HTERT RPE-1 (cell line): ENCODE measurements around the gene HS3ST3B1.

Source experiments
- in situ Hi-C: fragments of 300-500 bp; cut with MboI; formaldehyde crosslinking; loops from 4 replicates; pipeline ENCODE4 v1.14.3; 2020; ENCODE audit warnings: low sequenced_read_pairs

HS3ST3B1 gene

GRCh38 chr17:14320734-14321475 is 20.0 kb downstream of the HS3ST3B1 start:
- in situ Hi-C loops = no loop called here

- in situ Hi-C loops = no loop called here
Measured at GRCh38 chr17:14321476-14321949, 20.6 kb downstream of the HS3ST3B1 start.

- in situ Hi-C loops = no loop called here
Measured at GRCh38 chr17:14321980-14322776, 21.3 kb downstream of the HS3ST3B1 start.

GRCh38 chr17:14323522-14323981 is 22.7 kb downstream of the HS3ST3B1 start:
- in situ Hi-C loops = no loop called here

- in situ Hi-C loops = no loop called here
Measured at GRCh38 chr17:14325618-14326167, 24.8 kb downstream of the HS3ST3B1 start.

GRCh38 chr17:14329900-14330491 is 29.1 kb downstream of the HS3ST3B1 start:
- in situ Hi-C loops = no loop called here

DNA sequence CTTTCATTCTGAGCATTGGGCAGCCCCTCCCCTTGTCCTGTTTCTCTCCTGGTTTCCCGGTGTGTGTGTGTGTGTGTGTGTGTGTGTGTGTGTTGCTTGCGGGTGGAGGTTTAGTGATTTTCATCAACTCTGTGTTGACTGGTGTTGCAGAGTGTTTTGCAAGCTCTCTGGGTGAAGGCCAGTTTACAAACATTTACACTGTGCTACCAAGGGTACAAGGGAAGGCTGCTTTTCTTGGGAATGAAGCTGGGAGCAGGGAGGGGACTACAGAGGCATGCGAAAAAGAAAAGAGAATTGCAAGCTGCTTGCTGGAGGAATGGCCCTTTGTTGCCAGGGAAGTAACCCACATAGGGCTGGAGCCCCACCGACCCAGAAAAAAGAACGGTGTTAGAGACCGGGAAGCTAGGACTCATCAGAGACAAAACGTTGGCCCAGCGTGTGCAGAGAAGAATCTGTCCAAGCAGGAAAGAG is 29.6 kb downstream of the HS3ST3B1 start:
- in situ Hi-C loops = no loop called here

DNA sequence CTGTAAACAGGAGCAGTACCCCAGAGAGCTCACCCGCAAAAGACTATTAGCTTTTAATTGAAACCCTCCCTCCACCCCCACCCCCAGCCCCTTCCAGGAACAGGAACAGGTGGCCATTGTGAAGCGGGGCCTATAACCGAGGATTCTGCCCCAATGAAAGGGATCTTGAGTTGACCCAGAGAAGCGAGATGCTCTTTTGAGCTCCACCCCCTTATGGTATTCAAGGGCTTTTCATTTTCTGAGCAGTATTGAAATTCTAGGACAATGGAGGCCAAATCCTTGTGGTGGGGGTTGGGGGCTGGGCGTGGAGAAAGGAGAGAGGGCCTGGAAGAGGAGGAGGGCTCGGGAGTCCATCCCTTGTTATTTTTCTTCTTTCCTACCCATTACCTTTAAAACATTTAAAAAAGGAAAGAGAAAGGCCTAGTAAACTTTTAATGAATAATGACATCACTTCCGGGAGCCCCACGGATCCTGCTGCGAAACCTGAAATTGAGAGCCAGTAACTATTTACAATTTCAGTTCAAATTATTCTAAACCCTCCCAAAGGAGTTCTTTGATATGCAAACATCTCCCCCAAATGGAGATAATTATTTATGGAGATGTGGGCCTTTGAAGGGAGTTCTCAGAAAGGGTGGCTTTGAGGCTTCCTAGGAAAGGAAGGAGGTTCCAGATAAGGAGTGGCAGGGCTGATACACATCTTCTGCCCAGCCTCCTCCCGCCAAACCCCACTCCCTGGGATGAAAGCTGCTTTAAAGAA is 30.5 kb downstream of the HS3ST3B1 start:
- in situ Hi-C loops = no loop called here

DNA sequence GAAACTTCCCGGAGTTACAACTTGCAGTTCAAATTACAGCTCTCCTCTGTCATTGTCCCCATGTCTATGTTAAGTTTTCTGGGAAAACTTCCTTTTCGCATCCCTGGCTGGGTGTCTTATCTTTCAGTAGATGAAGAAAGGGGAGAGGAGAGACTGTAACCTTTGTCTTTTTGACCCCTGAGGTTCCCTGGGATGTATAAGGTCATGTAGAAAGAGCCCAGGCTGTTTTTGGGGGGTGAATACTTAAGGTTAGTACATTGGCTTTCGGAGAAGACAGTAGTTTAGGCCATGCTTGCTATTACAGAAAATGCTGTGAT is 31.1 kb downstream of the HS3ST3B1 start:
- in situ Hi-C loops = no loop called here

- in situ Hi-C loops = no loop called here
Measured at GRCh38 chr17:14332331-14332730, 31.4 kb downstream of the HS3ST3B1 start.

GRCh38 chr17:14333506-14333905 is 32.6 kb downstream of the HS3ST3B1 start:
- in situ Hi-C loops = no loop called here

DNA sequence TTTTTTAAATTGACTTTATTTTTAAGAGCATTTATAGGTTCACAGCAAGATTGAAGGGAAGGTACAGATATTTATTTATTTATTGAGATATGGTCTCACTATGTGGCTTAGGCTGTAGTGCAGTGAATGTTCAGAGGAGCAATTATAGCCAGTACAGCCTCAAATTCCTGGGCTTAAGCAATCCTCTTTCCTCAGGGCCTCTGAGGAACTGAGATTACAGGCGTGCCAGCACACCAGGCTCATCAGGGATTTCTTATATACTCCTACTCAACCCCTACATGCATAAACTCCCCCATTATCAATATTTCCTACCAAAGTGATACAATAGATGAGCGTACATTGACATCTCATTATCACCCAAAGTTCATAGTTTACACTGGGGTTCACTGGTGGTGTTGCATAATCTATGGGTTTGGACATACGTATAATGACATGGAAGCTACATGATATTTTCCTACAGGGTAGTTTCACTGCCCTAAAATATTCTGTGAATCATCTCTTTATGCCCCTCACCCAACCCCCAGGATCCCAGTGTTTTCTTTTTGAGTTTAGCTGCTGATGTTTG is 33.5 kb downstream of the HS3ST3B1 start:
- in situ Hi-C loops = no loop called here

DNA sequence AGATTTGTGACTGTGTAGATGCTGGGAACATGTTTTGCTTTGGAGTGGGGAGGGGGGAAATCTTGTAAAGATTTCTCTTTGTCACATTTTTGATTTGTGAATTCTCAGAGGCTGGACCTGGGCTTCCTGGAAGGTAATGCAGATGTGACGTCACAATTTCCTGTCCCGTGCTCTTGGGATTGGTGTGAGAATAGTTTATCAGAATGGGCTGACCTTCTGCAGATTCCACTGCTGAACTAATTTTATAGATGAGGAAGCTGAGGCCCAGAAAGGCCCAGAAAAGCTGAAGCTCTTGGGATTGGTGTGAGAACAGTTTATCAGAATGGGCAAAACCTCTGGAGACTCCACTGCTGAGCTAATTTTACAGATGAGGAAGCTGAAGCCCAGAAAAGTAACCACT is 34.0 kb downstream of the HS3ST3B1 start:
- in situ Hi-C loops = no loop called here

- in situ Hi-C loops = no loop called here
Measured at GRCh38 chr17:14336418-14336817, 35.5 kb downstream of the HS3ST3B1 start.

DNA sequence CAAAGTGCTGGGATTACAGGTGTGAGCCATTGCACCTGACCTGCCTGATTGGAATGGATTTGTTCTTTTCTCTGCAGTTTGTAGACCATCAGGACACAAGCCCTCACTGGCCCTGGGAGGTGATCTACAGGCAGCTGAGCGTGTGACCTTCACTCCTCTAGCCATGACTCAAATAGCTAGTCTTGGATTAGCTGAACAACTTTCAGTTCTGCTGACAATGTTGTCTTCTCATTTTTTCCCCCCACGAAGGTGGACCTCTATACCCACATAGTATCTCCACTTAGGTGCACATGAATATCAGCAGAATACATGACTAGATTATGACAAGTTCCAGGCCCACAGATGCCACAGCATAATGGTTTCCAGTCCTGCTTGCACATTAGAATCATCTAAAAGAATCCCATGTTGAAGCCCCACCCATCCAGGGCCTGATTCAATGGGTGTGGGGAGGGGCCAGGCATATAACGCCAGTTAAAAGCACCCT is 36.8 kb downstream of the HS3ST3B1 start:
- in situ Hi-C loops = no loop called here

DNA sequence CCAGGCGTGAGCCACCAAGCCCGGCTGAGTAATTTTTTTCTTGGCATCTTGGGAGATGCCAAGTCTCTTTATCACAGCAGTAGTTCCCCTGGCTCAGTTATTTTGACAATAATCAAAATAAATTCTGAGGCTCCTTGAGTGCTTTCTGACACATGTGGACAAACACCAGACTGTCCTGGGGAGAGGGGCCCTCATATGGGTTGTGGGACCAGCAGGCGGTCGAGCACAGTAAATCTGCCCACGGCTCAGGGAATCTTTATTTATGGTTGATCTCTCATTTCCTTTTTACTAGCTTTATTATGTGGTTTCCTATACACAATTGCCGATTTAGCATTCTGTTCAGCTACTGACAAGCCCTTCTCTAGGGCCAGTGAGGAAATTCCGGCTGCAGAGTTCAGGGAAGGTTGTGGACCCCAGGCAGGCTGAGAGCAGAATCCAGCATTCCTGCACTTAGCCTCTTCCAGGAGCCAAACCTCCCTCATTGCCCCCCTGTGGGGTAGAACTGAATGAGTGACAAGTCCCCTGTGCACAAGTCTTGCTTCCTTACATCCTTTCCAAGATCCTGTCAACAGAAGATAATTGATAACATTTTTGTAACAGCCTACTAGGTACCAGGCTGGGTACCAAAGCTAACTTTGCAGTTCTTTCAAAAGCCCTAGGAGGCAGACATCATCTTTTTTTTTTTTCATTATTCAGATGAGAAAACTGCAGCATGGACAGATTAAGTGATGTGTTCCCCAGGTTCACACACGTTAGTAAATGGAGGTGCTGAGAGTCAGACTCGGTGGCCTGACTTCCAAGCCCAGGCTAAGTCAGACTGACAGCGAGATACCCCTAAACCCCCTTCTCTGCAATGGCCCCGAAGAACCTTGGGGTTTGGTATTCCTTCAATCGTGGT is 40.2 kb downstream of the HS3ST3B1 start:
- in situ Hi-C loops = no loop called here

DNA sequence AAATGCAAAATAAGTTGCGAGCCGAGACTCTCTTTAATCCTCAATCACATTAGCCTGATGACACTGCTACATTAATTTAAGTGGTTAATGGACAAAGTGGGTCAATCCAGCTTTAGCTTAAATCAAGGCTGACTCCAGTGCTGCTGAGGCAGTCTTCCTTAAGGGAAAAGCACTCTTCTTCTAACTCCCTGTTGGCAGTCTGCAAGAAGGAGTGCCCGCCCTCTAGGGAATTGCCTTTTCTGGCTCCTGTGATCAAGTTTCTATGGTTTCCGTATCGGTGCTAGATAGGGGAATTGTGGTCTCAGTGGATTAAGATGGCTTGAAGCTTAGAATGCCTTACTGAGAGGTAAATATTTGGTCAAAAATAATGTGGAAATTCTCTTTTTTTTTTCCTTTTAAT is 41.0 kb downstream of the HS3ST3B1 start:
- in situ Hi-C loops = no loop called here

GRCh38 chr17:14346801-14347200 is 45.9 kb downstream of the HS3ST3B1 start:
- in situ Hi-C loops = no loop called here

- in situ Hi-C loops = no loop called here
Measured at GRCh38 chr17:14351493-14351892, 50.6 kb downstream of the HS3ST3B1 start.
